Measurements from ENCODE around the gene SCGB1D4.

DNA sequence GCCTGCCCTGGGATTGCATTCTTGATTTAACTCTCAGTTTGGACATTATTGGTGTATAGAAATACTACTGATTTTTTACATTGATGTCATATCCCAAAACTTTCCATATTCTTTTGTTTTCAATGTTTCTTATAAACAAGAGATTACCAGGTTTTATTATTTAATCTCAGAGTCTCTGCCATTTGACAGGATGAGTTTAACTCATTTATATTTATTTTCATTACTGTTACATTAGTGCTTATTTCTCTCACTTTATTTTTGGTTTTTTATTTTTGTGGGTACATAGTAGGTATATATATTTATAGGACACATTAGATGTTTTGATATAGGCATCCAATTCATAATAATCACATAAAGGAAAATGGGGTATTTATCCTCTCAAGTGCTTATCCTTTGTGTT is 9.1 kb upstream of the SCGB1D4 start:
- TF ChIP-seq POLR2A (IDR thresholded peaks at IDR 0.05; ENCODE audit: low read length) (no peak), GATA1 (IDR thresholded peaks at IDR 0.05; ENCODE audit: low read depth, low read length) (no peak)
